Endothelial cell of umbilical vein (primary cell): ENCODE results near the gene EGFL7.

Experiments
- EZH2 ChIP-seq: IDR thresholded peaks from 2 replicates; pipeline ENCODE4 v1.6.1; 2012; ENCODE audit warnings: borderline replicate concordance, low read depth, mild to moderate bottlenecking, moderate library complexity, low read length, inconsistent platforms; ENCODE audit not compliant: severe bottlenecking
- FOS ChIP-seq: IDR thresholded peaks from 2 replicates; pipeline ENCODE4 v1.6.1; 2011; ENCODE audit warnings: mild to moderate bottlenecking, low read length, moderate library complexity, borderline replicate concordance; ENCODE audit not compliant: insufficient read depth
- GATA2 ChIP-seq: IDR thresholded peaks from 2 replicates; pipeline ENCODE4 v1.7.0; 2011; ENCODE audit warnings: low read depth, mild to moderate bottlenecking, moderate library complexity, mixed read lengths, low read length; ENCODE audit not compliant: insufficient read length, insufficient read depth
- JUN ChIP-seq: IDR thresholded peaks from 2 replicates; pipeline ENCODE4 v1.6.1; 2011; ENCODE audit warnings: borderline replicate concordance, low read depth; ENCODE audit not compliant: insufficient read length, insufficient read depth
- MAX ChIP-seq: IDR thresholded peaks from 2 replicates; pipeline ENCODE4 v1.6.1; 2011; ENCODE audit not compliant: insufficient read depth, insufficient read length
- MYC ChIP-seq: IDR thresholded peaks from one replicate; pipeline ENCODE4 v1.6.1; 2011; ENCODE audit warnings: mild to moderate bottlenecking, low read depth, low read length
- POLR2A ChIP-seq: IDR thresholded peaks from 2 replicates; pipeline ENCODE4 v1.6.1; 2012; ENCODE audit warnings: low read depth, mild to moderate bottlenecking, control low read depth, low read length
- POLR2AphosphoS5 ChIP-seq: IDR thresholded peaks from 2 replicates; pipeline ENCODE4 v1.6.1; 2012; ENCODE audit warnings: low read depth, mild to moderate bottlenecking, control low read depth, low read length, moderate library complexity; ENCODE audit not compliant: insufficient read depth
- TF ChIP-seq, protein P1 (sequence below), 2 donors: IDR thresholded peaks; 1 replicate in 1 of 2; 2 replicates in 1 of 2; pipeline ENCODE4 v1.5.1; 2011; ENCODE audit warnings: low read length in 2 of 2, mild to moderate bottlenecking in 2 of 2, moderate library complexity in 2 of 2, control low read depth in 1 of 2, inconsistent platforms in 1 of 2, low read depth in 1 of 2; ENCODE audit not compliant: insufficient read depth in 1 of 2; ENCODE audit errors: extremely low read depth in 1 of 2

DNA sequence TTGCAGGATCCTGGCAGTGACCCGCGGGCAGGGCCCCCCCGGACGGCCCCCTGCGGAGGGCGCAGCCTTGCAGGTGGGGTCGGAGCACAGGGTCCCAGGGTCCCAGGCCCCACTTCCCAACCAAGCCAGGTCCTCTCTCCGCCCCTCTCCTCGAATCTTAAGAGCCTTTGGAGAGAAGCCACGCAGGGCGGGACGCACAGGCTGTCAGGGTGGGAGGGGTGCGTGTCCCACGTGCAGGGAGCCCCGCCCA, 18.4 kb upstream of the EGFL7 start:
- TF ChIP-seq, protein P1, sequence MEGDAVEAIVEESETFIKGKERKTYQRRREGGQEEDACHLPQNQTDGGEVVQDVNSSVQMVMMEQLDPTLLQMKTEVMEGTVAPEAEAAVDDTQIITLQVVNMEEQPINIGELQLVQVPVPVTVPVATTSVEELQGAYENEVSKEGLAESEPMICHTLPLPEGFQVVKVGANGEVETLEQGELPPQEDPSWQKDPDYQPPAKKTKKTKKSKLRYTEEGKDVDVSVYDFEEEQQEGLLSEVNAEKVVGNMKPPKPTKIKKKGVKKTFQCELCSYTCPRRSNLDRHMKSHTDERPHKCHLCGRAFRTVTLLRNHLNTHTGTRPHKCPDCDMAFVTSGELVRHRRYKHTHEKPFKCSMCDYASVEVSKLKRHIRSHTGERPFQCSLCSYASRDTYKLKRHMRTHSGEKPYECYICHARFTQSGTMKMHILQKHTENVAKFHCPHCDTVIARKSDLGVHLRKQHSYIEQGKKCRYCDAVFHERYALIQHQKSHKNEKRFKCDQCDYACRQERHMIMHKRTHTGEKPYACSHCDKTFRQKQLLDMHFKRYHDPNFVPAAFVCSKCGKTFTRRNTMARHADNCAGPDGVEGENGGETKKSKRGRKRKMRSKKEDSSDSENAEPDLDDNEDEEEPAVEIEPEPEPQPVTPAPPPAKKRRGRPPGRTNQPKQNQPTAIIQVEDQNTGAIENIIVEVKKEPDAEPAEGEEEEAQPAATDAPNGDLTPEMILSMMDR (IDR thresholded peaks at IDR 0.05; ENCODE audit: extremely low read depth in 1 of 2, insufficient read depth in 1 of 2, low read depth in 1 of 2, low read length in 2 of 2), result no peak
- no peak for TF ChIP-seq FOS
- TF ChIP-seq POLR2A, result no peak
- no peak for TF ChIP-seq EZH2
- peak; percentile 78 for TF ChIP-seq MYC
- no peak for TF ChIP-seq POLR2AphosphoS5
- peak; percentile 87 for TF ChIP-seq MAX
- TF ChIP-seq JUN, result no peak
- no peak for TF ChIP-seq GATA2
